Psoas muscle (tissue), 8 donors: ENCODE measurements around the gene MRPS18B. TPM values are rescaled to one million over a fixed set of nuclear protein-coding genes. Genes with fewer than 3 reads are reported as not detected.

ENCODE experiments used
- ATAC-seq, 4 donors: fragments of 200-7000 bp; cut with Tn5 transposase; one replicate each; pipeline ENCODE4 v1.9.1; 2020; ENCODE audit warnings: moderate library complexity in 3 of 4, mild to moderate bottlenecking in 2 of 4
- DNase-seq, 2 donors: peaks; one replicate each; pipeline ENCODE4 v3.0.0-alpha.2; 2020
- H3K27ac ChIP-seq: fragments of 200-600 bp; one replicate; pipeline ENCODE4 v1.8.0; 2022
- H3K27me3 ChIP-seq, 3 donors: fragments of 200-600 bp in 1 of 3; one replicate each; pipeline versions ENCODE4 v1.6.1 to v1.8.0; 2013 to 2022; ENCODE audit warnings: low read length in 2 of 3, mild to moderate bottlenecking in 2 of 3, moderate library complexity in 1 of 3; ENCODE audit not compliant: insufficient read depth in 3 of 3
- H3K36me3 ChIP-seq, 2 donors: fragments of 200-600 bp in 1 of 2; one replicate each; pipeline versions ENCODE4 v1.6.1 to v1.8.0; 2013 to 2022; ENCODE audit warnings: low read depth in 1 of 2, mild to moderate bottlenecking in 1 of 2, moderate library complexity in 1 of 2; ENCODE audit not compliant: insufficient read depth in 1 of 2
- H3K4me1 ChIP-seq: fragments of 200-600 bp; one replicate; pipeline ENCODE4 v1.8.0; 2022
- H3K4me3 ChIP-seq: fragments of 200-600 bp; one replicate; pipeline ENCODE4 v1.8.0; 2022; ENCODE audit warnings: mild to moderate bottlenecking
- H3K9me3 ChIP-seq: fragments of 200-600 bp; one replicate; pipeline ENCODE4 v1.8.0; 2022
- WGBS, 3 donors: extraction: QIAGEN DNeasy Blood & Tissue Kit; methylation state at CpG; one replicate each; pipeline versions ENCODE4 v1.1.6 to v1.1.7; 2013; 5-methylcytosine and 5-hydroxymethylcytosine counted together
- intact Hi-C, 2 donors: fragments of 100-400 bp; cut with DNase I; formaldehyde crosslinking; loops; one replicate each; pipeline versions ENCODE4 v1.11.0 to v1.14.2; 2022
- long read RNA-seq, 2 donors: library from polyadenylated mRNA; unstranded; transcript quantifications; one replicate each; pipeline ENCODE4 v2.0.0, GENCODE V29; 2021
- polyA plus RNA-seq, 3 donors: library from polyadenylated mRNA; stranded (reverse); fragments of 200-250 nt; gene quantifications; one replicate each; pipeline ENCODE4 v1.2.3, GENCODE V29; 2013
- total RNA-seq, 4 donors: library from RNA; stranded (reverse); fragmentation: NEBNext Ultra II Directional in 2 of 4; extraction: Animal tissue kit (Norgen Biotek cat#: 25700) in 2 of 4; gene quantifications; one replicate each; pipeline versions ENCODE4 v1.2.1 to v1.2.4, GENCODE V29; 2021 to 2023
- TF ChIP-seq, protein P1 (sequence below): fragments of 200-600 bp; IDR thresholded peaks from one replicate; pipeline ENCODE4 v1.8.0; 2022; ENCODE audit warnings: antibody characterized with exemption
- donor health status: healthy with polysubstance abuse.
- donor health status: DM: no; HTN: no; CAD: no; lungs with moderate emphysema.
- donor health status: Bipolar disorder and iron deficiency.
- donor health status: healthy.
- donor health status: DM: yes; HTN: yes; CAD: no.
- donor health status: DM: no; HTN: no; CAD: no.
- donor health status: DM: no; HTN: no; CAD: no.
- donor health status: DM: yes; HTN: yes; CAD: no.

The MRPS18B gene
- total RNA-seq (100 to 1,000 TPM; 109 to 184 (median 152) TPM), polyA plus RNA-seq (100 to 1,000 TPM; 241 to 303 (median 242) TPM)
- long read RNA-seq, donor 1, transcript MRPS18B-206 (7 exons, 1,532 nt), result major isoform, 56 of 79 reads
- long read RNA-seq, donor 1, partial matches to known transcripts, result 22 of 79 reads
- long read RNA-seq, donor 1, other reads (novel, unspliced or antisense), result 1 of 79 reads
- long read RNA-seq, donor 2, transcript MRPS18B-206 (7 exons, 1,532 nt), result major isoform, 191 of 214 reads
- long read RNA-seq, donor 2, partial matches to known transcripts, result 17 of 214 reads
- long read RNA-seq, donor 2, other reads (novel, unspliced or antisense), result 5 of 214 reads

DNA sequence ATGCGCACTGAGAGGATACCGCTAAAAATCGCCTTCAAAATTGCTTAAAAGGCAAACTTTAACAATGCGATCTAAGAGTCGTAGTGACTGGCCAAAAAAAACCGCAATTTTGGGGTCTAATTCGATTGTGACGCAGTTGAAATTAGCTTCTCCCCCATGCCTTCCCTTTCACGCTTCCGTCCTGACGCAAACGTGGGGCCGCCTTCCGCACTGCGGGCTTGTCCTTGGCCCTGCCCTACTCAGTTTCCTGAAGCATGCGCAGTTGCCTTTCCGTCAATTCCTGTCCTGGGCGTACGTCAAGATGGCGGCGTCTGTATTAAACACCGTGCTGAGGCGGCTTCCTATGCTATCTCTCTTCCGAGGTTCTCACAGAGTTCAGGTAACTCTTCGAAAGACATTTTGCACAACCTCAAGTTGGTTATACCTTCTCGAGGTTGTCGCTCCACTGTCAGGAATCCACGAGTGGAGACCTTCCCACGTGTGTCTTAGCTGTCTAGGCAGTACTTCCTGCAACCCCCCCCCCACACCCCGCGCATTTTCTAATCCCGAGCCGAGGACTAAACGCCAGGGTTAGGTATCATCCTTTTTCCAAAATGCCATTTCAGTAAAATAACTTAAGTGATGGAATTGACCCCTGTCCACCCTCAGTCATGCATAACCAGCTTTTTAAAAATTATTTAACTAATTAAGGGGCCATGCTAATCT, at the start of gene MRPS18B:
MRPS18B (plus strand) TSS at position 276 of the 705 bp plus-strand sequence; CDS start at position 302, 26 bp downstream.
- Histone ChIP-seq H3K27me3 (no peaks in the 10 kb centered on the region), H3K4me3 (peak within 1 kb of the TSS; percentile 84), H3K9me3 (no peaks in the 10 kb centered on the region), H3K36me3 (peaks cover 4 to 52% of the 10 kb centered on the region in 2 donors), H3K27ac (peak within 1 kb of the TSS; percentile 99), H3K4me1 (peaks cover 27% of the 10 kb centered on the region)
- ATAC-seq (peak; percentile 83 to 86 (median 85)), DNase-seq (peak; percentile 98 to 99)
- intact Hi-C loops, result loop anchor here in 1 of 2 donors (2.0 to 5.0 kb wide), 2 partner anchors 103 to 125 kb away; partner anchors contain the start of genes FLOT1, IER3 and TUBB
- 0 to 1% (median 1%) methylated on average over 34 of the region's 34 CpGs for WGBS, 3 donors
- TF ChIP-seq, protein P1, sequence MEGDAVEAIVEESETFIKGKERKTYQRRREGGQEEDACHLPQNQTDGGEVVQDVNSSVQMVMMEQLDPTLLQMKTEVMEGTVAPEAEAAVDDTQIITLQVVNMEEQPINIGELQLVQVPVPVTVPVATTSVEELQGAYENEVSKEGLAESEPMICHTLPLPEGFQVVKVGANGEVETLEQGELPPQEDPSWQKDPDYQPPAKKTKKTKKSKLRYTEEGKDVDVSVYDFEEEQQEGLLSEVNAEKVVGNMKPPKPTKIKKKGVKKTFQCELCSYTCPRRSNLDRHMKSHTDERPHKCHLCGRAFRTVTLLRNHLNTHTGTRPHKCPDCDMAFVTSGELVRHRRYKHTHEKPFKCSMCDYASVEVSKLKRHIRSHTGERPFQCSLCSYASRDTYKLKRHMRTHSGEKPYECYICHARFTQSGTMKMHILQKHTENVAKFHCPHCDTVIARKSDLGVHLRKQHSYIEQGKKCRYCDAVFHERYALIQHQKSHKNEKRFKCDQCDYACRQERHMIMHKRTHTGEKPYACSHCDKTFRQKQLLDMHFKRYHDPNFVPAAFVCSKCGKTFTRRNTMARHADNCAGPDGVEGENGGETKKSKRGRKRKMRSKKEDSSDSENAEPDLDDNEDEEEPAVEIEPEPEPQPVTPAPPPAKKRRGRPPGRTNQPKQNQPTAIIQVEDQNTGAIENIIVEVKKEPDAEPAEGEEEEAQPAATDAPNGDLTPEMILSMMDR, result no peak

DNA sequence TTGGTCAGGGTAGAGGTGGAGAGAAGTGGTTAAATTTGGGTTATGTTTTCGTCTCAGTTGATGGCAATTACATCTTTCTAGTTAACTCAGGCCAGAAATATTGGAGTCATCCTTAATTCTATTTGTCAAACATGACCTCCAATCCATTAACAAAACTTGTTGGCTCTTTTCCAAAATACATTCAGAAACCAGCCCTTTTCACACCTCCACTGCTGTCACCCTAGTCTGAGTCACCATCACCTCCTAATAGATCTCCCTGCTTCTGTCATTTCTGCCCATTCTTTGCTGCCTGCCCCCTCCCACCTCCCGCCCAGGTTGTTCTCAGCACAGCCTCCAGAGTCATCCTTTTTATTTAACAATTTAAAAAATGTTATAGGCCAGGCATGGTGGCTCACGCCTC, 49.4 kb upstream of the MRPS18B start:
- no peak for DNase-seq
- intact Hi-C loops, result no loop called here
- TF ChIP-seq, protein P1, result no peak
- WGBS, 3 donors, result 64 to 88% (median 76%) methylated on average over 3 of the region's 3 CpGs
- Histone ChIP-seq H3K27ac (no peak overlapping the region), H3K4me3 (no peak overlapping the region), H3K36me3 (peaks cover under 1 to 8% of the 10 kb centered on the region in 2 donors), H3K9me3 (no peaks in the 10 kb centered on the region), H3K4me1 (peaks cover 25% of the 10 kb centered on the region), H3K27me3 (no peaks in the 10 kb centered on the region)
- ATAC-seq, result no peak

DNA sequence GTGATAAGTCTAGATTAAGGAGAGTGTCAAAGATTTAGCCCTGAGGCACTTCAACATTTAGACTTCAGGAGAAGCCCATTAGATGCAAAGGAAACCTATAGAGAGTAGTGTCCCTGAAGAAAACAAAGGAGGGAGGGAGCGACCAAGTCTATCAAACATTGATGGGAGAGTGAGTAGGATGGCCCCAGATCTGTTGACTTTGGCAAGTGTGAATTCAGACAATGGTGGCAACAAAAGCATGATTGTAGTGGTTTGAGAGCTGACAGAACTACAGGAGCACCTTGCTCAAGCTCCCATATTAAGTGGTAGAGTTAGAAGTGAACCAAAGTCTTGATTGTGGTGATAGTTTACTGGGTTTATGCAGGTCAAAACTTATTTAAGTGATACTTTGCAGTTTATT, 47.4 kb upstream of the MRPS18B start:
- ATAC-seq, result no peak
- Histone ChIP-seq H3K27ac (peak overlapping the region; percentile 95), H3K4me3 (peak overlapping the region; percentile 81), H3K4me1 (peaks cover 32% of the 10 kb centered on the region), H3K27me3 (no peaks in the 10 kb centered on the region), H3K36me3 (peaks cover 0 to 15% of the 10 kb centered on the region in 2 donors), H3K9me3 (no peaks in the 10 kb centered on the region)
- 72 to 86% (median 77%) methylated on average over 1 of the region's 1 CpG for WGBS, 3 donors
- TF ChIP-seq, protein P1, result no peak
- no peak for DNase-seq
- intact Hi-C loops, result loop anchor here in 1 of 2 donors (2.0 to 5.0 kb wide), 2 partner anchors 13 to 107 kb away; partner anchors contain the start of genes GNL1 and PRR3

DNA sequence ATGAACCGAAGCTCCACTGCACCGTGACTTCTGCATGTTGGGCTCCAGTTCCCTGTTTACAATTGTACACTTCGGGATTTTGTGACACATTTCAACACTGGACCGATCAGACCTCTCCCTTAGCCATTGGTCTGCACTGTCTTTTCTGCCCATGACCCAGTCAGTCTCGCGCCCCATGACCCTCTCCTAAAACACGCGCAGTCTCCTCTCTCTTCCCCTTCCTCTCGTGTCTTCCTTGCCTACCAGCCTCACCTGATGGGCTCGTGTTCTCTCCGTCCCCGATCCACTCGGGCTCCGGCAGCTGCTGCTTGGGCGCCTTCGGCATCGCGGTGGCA, 46.9 kb upstream of the MRPS18B start:
- peak overlapping the region; percentile 81 for H3K4me3 ChIP-seq
- intact Hi-C loops, result loop anchor here in 1 of 2 donors (2.0 to 5.0 kb wide), 2 partner anchors 14 to 107 kb away; partner anchors contain the start of genes GNL1 and PRR3
- WGBS, 3 donors, result 0 to 1% (median 0%) methylated on average over 18 of the region's 18 CpGs
- no peak for DNase-seq
- H3K27me3 ChIP-seq, result no peaks in the 10 kb centered on the region
- peaks cover 32% of the 10 kb centered on the region for H3K4me1 ChIP-seq
- peak; percentile 21 to 57 (median 35) for ATAC-seq
- H3K27ac ChIP-seq, result peak overlapping the region; percentile 95
- TF ChIP-seq, protein P1, result no peak
- no peaks in the 10 kb centered on the region for H3K9me3 ChIP-seq
- H3K36me3 ChIP-seq, result peaks cover 0 to 19% of the 10 kb centered on the region in 2 donors
